Skeletal muscle satellite cell (primary cell): ENCODE data around the gene SAMSN1.
"Not testable (repeated sequence)": the region's sequence is repeated elsewhere in the genome, so short reads cannot be mapped to it uniquely, and the experiment has no call there.

ENCODE experiments used
- H3K27me3 ChIP-seq: 2 replicates; pipeline ENCODE4 v1.7.0; 2013; ENCODE audit warnings: low read length; ENCODE audit not compliant: control insufficient read depth, insufficient read depth
- H3K36me3 ChIP-seq: 2 replicates; pipeline ENCODE4 v1.7.0; 2013; ENCODE audit warnings: mild to moderate bottlenecking, control low read depth, low read length; ENCODE audit not compliant: insufficient read depth
- H3K4me1 ChIP-seq: 2 replicates; pipeline ENCODE4 v1.7.0; 2013; ENCODE audit warnings: low read length; ENCODE audit not compliant: control insufficient read depth, insufficient read depth
- H3K4me2 ChIP-seq: 2 replicates; pipeline ENCODE4 v1.7.0; 2013; ENCODE audit warnings: mild to moderate bottlenecking, low read length
- H3K4me3 ChIP-seq: 2 replicates; pipeline ENCODE4 v1.7.0; 2013; ENCODE audit warnings: low read length
- H3K9ac ChIP-seq: 2 replicates; pipeline ENCODE4 v1.7.0; 2013; ENCODE audit warnings: mild to moderate bottlenecking, low read depth, low read length, moderate library complexity
- H3K9me3 ChIP-seq: replicated peaks from 2 replicates; pipeline ENCODE4 v1.7.0; 2013; ENCODE audit warnings: mild to moderate bottlenecking, control low read depth, low read length

Gene SAMSN1

DNA sequence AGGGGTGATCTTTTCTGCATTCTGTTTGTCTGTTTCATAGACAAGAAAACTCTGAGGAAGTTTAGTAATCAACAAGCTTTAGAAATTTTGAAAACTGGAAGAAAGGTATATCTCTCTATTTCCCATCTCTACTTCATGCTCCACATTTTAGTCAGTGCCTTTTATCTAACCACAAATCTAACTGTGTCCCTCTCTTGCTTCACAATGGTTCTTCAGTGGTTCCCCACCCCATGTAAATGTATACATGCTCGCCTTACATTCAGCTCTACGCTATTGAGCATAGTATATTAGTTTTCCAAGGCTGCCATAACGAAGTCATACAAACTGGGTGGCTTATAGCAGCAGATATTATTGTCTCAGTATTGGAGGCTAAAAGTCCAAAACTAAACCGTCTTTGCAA lies 14.4 kb upstream of the SAMSN1 start:
- Histone ChIP-seq H3K9me3 (no peaks in the 10 kb centered on the region), H3K4me3 (no peak overlapping the region), H3K4me1 (no peaks in the 10 kb centered on the region), H3K36me3 (no peaks in the 10 kb centered on the region), H3K27me3 (no peaks in the 10 kb centered on the region), H3K9ac (no peak overlapping the region), H3K4me2 (no peak overlapping the region)

- Histone ChIP-seq H3K4me1 (no peaks in the 10 kb centered on the region), H3K36me3 (no peaks in the 10 kb centered on the region)
These were observed 14.0 kb upstream of the SAMSN1 start for GRCh38 chr21:14560139-14560538.

DNA sequence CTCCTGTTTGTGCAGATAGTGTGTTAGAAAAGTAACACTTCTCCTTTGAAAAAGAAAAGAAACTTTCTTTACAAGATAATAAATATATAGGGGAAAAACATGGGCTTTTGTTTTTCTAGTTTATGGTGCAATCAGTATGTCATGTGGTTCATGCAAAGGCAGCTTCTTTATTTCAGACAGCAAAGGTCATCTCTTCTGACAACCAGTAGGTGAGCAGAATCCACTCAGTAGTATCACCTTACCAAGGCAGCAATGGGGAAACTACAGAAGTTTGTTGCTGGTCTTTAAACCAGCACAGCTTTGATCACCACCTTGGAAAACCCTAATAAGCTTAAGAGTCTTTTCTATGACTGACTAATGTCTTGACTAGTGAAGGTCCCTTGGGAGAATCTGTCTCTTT lies 13.0 kb upstream of the SAMSN1 start:
- Histone ChIP-seq H3K36me3 (no peaks in the 10 kb centered on the region), H3K9me3 (no peaks in the 10 kb centered on the region), H3K9ac (no peak overlapping the region), H3K4me1 (no peaks in the 10 kb centered on the region), H3K4me3 (no peak overlapping the region), H3K4me2 (no peak overlapping the region), H3K27me3 (no peaks in the 10 kb centered on the region)

More at GRCh38 chr21:14560139-14560538, 14.0 kb upstream of the SAMSN1 start:
- Histone ChIP-seq H3K4me3 (no peak overlapping the region), H3K9ac (no peak overlapping the region), H3K9me3 (no peaks in the 10 kb centered on the region), H3K27me3 (no peaks in the 10 kb centered on the region), H3K4me2 (no peak overlapping the region)

GRCh38 chr21:14557413-14557812 lies 11.3 kb upstream of the SAMSN1 start:
- Histone ChIP-seq H3K4me1 (no peaks in the 10 kb centered on the region), H3K4me3 (no peak overlapping the region), H3K4me2 (no peak overlapping the region), H3K9ac (no peak overlapping the region), H3K36me3 (no peaks in the 10 kb centered on the region), H3K9me3 (no peaks in the 10 kb centered on the region), H3K27me3 (no peaks in the 10 kb centered on the region)

GRCh38 chr21:14554948-14555347 lies 8.8 kb upstream of the SAMSN1 start:
- no peak overlapping the region for H3K4me2 ChIP-seq
- H3K4me1 ChIP-seq: no peaks in the 10 kb centered on the region
- H3K9ac ChIP-seq: no peak overlapping the region
- no peaks in the 10 kb centered on the region for H3K27me3 ChIP-seq
- H3K36me3 ChIP-seq: no peaks in the 10 kb centered on the region
- H3K9me3 ChIP-seq: no peaks in the 10 kb centered on the region
- no peak overlapping the region for H3K4me3 ChIP-seq

- no peak overlapping the region for H3K4me2 ChIP-seq
- H3K27me3 ChIP-seq: no peaks in the 10 kb centered on the region
- no peaks in the 10 kb centered on the region for H3K36me3 ChIP-seq
- H3K4me1 ChIP-seq: peaks cover 6% of the 10 kb centered on the region
- no peak overlapping the region for H3K9ac ChIP-seq
- H3K4me3 ChIP-seq: no peak overlapping the region
- H3K9me3 ChIP-seq: no peaks in the 10 kb centered on the region
These were observed 7.3 kb upstream of the SAMSN1 start for GRCh38 chr21:14553422-14553821.

DNA sequence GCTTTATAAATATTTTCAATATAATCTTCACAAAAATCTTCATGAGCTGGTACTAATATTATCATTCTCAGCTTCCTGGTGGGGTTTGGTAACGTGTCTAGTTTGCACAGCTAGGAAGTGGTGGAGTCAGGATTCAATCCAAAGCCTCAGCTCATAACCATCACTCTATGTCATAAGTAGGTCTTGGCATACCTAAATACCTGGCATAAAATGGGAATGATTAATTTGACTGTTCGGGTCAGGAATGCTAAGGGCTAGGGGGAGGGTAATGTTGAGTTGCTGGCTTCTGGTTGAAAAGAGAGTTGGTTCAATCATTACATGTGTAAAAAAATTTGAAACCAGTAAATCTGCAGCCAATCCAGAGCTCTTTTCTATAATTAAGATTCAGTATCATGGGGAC lies 5.6 kb upstream of the SAMSN1 start:
- H3K4me2 ChIP-seq: no peak overlapping the region
- no peaks in the 10 kb centered on the region for H3K36me3 ChIP-seq
- no peaks in the 10 kb centered on the region for H3K9me3 ChIP-seq
- peaks cover 14% of the 10 kb centered on the region for H3K4me1 ChIP-seq
- H3K27me3 ChIP-seq: no peaks in the 10 kb centered on the region
- H3K4me3 ChIP-seq: no peak overlapping the region
- no peak overlapping the region for H3K9ac ChIP-seq

DNA sequence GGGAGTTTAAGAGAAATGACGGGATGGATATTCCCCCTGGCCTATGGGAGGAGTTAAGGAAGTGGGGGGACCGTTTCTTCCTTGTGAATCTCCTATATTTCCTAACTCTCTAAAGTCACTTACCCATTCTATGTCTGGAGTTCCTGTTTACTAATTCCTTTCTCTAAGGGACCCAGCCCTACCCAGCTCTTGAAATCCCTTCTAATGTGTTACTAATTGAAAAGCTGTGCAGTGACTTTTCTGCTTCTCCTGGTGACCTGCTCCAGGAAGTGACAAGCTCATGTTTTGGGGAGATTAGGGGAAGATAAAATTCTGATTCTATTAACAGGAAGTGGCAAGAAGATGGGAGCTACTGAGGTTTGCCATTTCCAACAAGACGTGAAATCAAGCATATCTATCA lies 4.0 kb upstream of the SAMSN1 start:
- Histone ChIP-seq H3K4me3 (no peak overlapping the region), H3K9ac (no peak overlapping the region), H3K36me3 (no peaks in the 10 kb centered on the region), H3K4me1 (peaks cover 14% of the 10 kb centered on the region), H3K9me3 (no peaks in the 10 kb centered on the region), H3K4me2 (no peak overlapping the region), H3K27me3 (no peaks in the 10 kb centered on the region)

- H3K9me3 ChIP-seq: no peaks in the 10 kb centered on the region
- peaks cover 14% of the 10 kb centered on the region for H3K4me1 ChIP-seq
- H3K4me3 ChIP-seq: no peak overlapping the region
- H3K36me3 ChIP-seq: no peaks in the 10 kb centered on the region
- no peak overlapping the region for H3K9ac ChIP-seq
- no peaks in the 10 kb centered on the region for H3K27me3 ChIP-seq
- H3K4me2 ChIP-seq: no peak overlapping the region
These were observed 2.7 kb upstream of the SAMSN1 start for GRCh38 chr21:14548779-14549178.

GRCh38 chr21:14547834-14548513 lies 1.9 kb upstream of the SAMSN1 start:
- no peak overlapping the region for H3K9ac ChIP-seq
- H3K27me3 ChIP-seq: no peaks in the 10 kb centered on the region
- H3K4me1 ChIP-seq: peaks cover 14% of the 10 kb centered on the region
- no peak overlapping the region for H3K4me3 ChIP-seq
- no peak overlapping the region for H3K4me2 ChIP-seq
- no peaks in the 10 kb centered on the region for H3K36me3 ChIP-seq
- no peaks in the 10 kb centered on the region for H3K9me3 ChIP-seq

GRCh38 chr21:14546719-14547118 lies 604 bp upstream of the SAMSN1 start:
- not testable (repeated sequence) for H3K27me3 ChIP-seq, H3K4me2 ChIP-seq, H3K9me3 ChIP-seq, H3K9ac ChIP-seq, H3K4me3 ChIP-seq, H3K36me3 ChIP-seq
- peaks cover 14% of the 10 kb centered on the region for H3K4me1 ChIP-seq

DNA sequence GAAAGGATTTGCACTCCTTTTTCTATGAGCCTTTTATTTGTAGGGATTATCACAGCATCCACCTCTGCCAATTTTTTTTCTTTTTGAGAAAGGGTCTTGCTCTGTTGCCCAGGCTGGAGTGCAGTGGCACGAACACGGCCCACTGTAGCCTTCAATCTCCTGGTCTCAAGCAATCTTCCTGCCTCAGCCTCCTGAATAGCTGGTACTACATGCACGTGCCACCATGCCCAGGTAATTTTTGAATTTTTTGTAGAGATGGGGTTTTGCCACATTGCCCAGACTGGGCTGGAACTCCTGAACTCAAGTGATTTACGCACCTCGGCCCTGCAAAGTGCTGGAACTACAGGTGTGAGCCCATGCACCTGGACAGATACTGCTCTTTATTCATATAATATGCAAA lies 2.1 kb downstream of the SAMSN1 start:
- no peaks in the 10 kb centered on the region for H3K36me3 ChIP-seq
- H3K4me3 ChIP-seq: no peak overlapping the region
- no peak overlapping the region for H3K4me2 ChIP-seq
- no peak overlapping the region for H3K9ac ChIP-seq
- H3K9me3 ChIP-seq: no peaks in the 10 kb centered on the region
- H3K4me1 ChIP-seq: peaks cover 13% of the 10 kb centered on the region
- no peaks in the 10 kb centered on the region for H3K27me3 ChIP-seq
